MCF 10A (cell line): Measurements from ENCODE around the gene DIAPH1. TPM values are rescaled to one million over a fixed set of nuclear protein-coding genes. Genes with fewer than 3 reads are reported as not detected.
A peak's percentile ranks its signal among the peaks of the same experiment; 100 is the strongest.

Experiments
- BruUV-seq: library from RNA; stranded (reverse); fragments of 400-500 nt; replicated peaks from 2 replicates; lab custom pipeline; 2021; lab: Mats Ljungman, UMichigan
- CTCF ChIA-PET: fragments of 300-600 bp; sonication (Branson Sonifier 250); formaldehyde crosslinking; extraction: SDS; loops from one replicate; lab custom pipeline; 2021; ENCODE audit warnings: antibody characterized with exemption, inconsistent platforms; lab: Yijun Ruan, JAX
- POLR2A ChIA-PET: fragments of 300-600, 350-650 bp; sonication (Branson Sonifier 250); formaldehyde crosslinking; extraction: SDS; loops from one replicate; lab custom pipeline; 2020; ENCODE audit warnings: antibody characterized with exemption, inconsistent platforms; lab: Yijun Ruan, JAX
- DNase-seq: peaks from one replicate; pipeline ENCODE4 v3.0.0-alpha.2; 2018; ENCODE audit not compliant: unreplicated experiment
- H3K27ac Mint-ChIP-seq: one replicate; pipeline ENCODE4 v1.8.0; 2022; ENCODE audit warnings: mild to moderate bottlenecking, low read depth, mixed read lengths; ENCODE audit not compliant: unreplicated experiment
- H3K27me3 Mint-ChIP-seq: one replicate; pipeline ENCODE4 v1.8.0; 2022; ENCODE audit warnings: mixed read lengths; ENCODE audit not compliant: insufficient read depth, unreplicated experiment
- H3K36me3 Mint-ChIP-seq: one replicate; pipeline ENCODE4 v1.8.0; 2022; ENCODE audit warnings: mild to moderate bottlenecking, moderate library complexity, mixed read lengths; ENCODE audit not compliant: insufficient read depth, unreplicated experiment
- H3K4me1 Mint-ChIP-seq: one replicate; pipeline ENCODE4 v1.8.0; 2022; ENCODE audit warnings: mixed read lengths; ENCODE audit not compliant: insufficient read depth, unreplicated experiment
- H3K4me3 Mint-ChIP-seq: one replicate; pipeline ENCODE4 v1.8.0; 2022; ENCODE audit warnings: mild to moderate bottlenecking, moderate library complexity, mixed read lengths; ENCODE audit not compliant: unreplicated experiment
- H3K9me3 Mint-ChIP-seq: one replicate; pipeline ENCODE4 v1.8.0; 2022; ENCODE audit warnings: mixed read lengths; ENCODE audit not compliant: unreplicated experiment
- CTCF ChIP-seq: fragments of 200-600 bp; IDR thresholded peaks from one replicate; pipeline ENCODE4 v1.8.0; 2022; ENCODE audit warnings: antibody characterized with exemption, mild to moderate bottlenecking; ENCODE audit not compliant: unreplicated experiment
- intact Hi-C: fragments of 100-400 bp; cut with micrococcal nuclease; formaldehyde crosslinking; loops from 2 replicates; pipeline ENCODE4 v1.14.1; 2022
- total RNA-seq: library from RNA; stranded (reverse); gene quantifications from 2 replicates; pipeline ENCODE4 v1.2.3, GENCODE V29; 2022

DIAPH1 gene
- total RNA-seq, 1 experiment from 2014 or later: 228 TPM

GRCh38 chr5:141547921-141548320, 70.9 kb downstream of the DIAPH1 start:
- Mint-ChIP-seq H3K36me3 (peaks cover 74% of the 10 kb centered on the region), H3K9me3 (peaks cover 17% of the 10 kb centered on the region), H3K4me1 (no peaks in the 10 kb centered on the region), H3K4me3 (no peak overlapping the region), H3K27ac (no peak overlapping the region), H3K27me3 (no peaks in the 10 kb centered on the region)
- POLR2A ChIA-PET: interaction anchor here (0.6 to 4.1 kb wide), 4 partner anchors 8 to 27 kb away, joined by 3 to 31 read pairs (median 4); no protein-coding TSS in a partner anchor
- CTCF ChIA-PET: interaction anchor here (0.6 to 4.4 kb wide), 10 partner anchors 10 to 348 kb away, joined by 3 to 34 read pairs (median 4); partner anchors contain the start of gene PCDHB11
- intact Hi-C loops: no loop called here
- no peak for TF ChIP-seq CTCF
- DNase-seq: no peak
- no TSS peak for BruUV-seq

- Mint-ChIP-seq H3K9me3 (peaks cover 17% of the 10 kb centered on the region), H3K4me1 (no peaks in the 10 kb centered on the region), H3K27ac (no peak overlapping the region), H3K4me3 (no peak overlapping the region), H3K36me3 (peaks cover 75% of the 10 kb centered on the region), H3K27me3 (no peaks in the 10 kb centered on the region)
- BruUV-seq: no TSS peak
- CTCF ChIA-PET: interaction anchor here (0.7 to 4.4 kb wide), 9 partner anchors 11 to 348 kb away, joined by 3 to 34 read pairs (median 4); partner anchors contain the start of gene PCDHB11
- intact Hi-C loops: no loop called here
- TF ChIP-seq CTCF: no peak
- peak; percentile 39 for DNase-seq
- POLR2A ChIA-PET: interaction anchor here (0.6 to 4.1 kb wide), 5 partner anchors 9 to 26 kb away, joined by 3 to 31 read pairs (median 4); no protein-coding TSS in a partner anchor
These were observed 71.3 kb downstream of the DIAPH1 start for GRCh38 chr5:141547488-141547887.

GRCh38 chr5:141543053-141543452, 75.7 kb downstream of the DIAPH1 start:
- ChIA-PET CTCF (interaction anchor here (0.7 to 2.2 kb wide), 9 partner anchors 12 to 223 kb away, joined by 3 to 14 read pairs (median 5); partner anchors contain the start of gene PCDHGB7), POLR2A (interaction anchor here (1.7 to 2.6 kb wide), 2 partner anchors 14 to 15 kb away, joined by 4 to 16 read pairs; no protein-coding TSS in a partner anchor)
- peaks cover 89% of the 10 kb centered on the region for H3K36me3 Mint-ChIP-seq

More at GRCh38 chr5:141543053-141543452, 75.7 kb downstream of the DIAPH1 start:
- intact Hi-C loops: no loop called here
- TF ChIP-seq CTCF: no peak
- Mint-ChIP-seq H3K4me3 (no peak overlapping the region), H3K4me1 (no peaks in the 10 kb centered on the region), H3K27me3 (no peaks in the 10 kb centered on the region), H3K9me3 (peaks cover 23% of the 10 kb centered on the region), H3K27ac (no peak overlapping the region)
- no TSS peak for BruUV-seq
- no peak for DNase-seq
